Measurements from ENCODE around the gene F8.

DNA sequence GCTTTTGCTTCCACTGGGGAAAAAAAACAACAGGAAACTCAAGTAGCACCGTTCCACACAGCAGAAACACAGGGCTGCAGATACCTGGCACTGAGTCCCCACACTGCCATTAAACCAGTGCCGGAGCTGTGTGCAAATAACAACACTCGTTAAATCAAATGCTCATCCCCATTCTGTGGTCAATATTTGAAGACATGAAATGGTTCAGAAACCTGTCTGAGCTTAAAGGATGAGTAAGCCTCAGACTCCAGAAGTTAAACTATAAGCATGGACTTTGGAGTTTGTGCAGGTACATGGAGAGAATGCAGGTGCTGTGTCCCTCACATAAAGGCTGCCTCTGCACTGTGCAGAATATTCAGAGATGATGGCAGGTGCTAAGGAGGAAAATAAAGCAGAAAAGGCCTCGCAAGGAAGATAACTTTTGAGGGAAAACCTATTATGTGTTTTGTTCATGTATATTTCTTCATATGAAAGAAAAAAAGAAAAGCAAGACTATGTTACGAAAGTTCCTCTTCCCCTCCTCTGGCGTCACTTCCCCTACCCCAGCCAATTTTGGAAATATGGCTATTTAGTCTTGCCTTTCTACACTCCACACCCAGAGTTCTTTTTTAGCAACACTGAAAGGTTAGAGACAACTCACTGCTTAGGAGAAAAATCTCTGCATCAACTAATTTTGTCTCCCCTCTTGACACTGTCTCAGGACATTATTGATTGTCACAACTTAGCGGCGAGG, 221.9 kb downstream of the F8 start:
- TF ChIP-seq, protein P1, sequence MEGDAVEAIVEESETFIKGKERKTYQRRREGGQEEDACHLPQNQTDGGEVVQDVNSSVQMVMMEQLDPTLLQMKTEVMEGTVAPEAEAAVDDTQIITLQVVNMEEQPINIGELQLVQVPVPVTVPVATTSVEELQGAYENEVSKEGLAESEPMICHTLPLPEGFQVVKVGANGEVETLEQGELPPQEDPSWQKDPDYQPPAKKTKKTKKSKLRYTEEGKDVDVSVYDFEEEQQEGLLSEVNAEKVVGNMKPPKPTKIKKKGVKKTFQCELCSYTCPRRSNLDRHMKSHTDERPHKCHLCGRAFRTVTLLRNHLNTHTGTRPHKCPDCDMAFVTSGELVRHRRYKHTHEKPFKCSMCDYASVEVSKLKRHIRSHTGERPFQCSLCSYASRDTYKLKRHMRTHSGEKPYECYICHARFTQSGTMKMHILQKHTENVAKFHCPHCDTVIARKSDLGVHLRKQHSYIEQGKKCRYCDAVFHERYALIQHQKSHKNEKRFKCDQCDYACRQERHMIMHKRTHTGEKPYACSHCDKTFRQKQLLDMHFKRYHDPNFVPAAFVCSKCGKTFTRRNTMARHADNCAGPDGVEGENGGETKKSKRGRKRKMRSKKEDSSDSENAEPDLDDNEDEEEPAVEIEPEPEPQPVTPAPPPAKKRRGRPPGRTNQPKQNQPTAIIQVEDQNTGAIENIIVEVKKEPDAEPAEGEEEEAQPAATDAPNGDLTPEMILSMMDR (conservative IDR thresholded peaks at IDR 0.05 in 1 of 2, IDR thresholded peaks at IDR 0.05 in 1 of 2; ENCODE audit: low read depth in 1 of 2, low read length in 2 of 2): no peak
- no peak for TF ChIP-seq EZH2 (IDR thresholded peaks at IDR 0.05; ENCODE audit: low read length, missing control alignments)
